ENCODE results near the gene SLC2A11.
"Not testable (repeated sequence)": the region's sequence is repeated elsewhere in the genome, so short reads cannot be mapped to it uniquely, and the experiment has no call there.

SLC2A11 gene

DNA sequence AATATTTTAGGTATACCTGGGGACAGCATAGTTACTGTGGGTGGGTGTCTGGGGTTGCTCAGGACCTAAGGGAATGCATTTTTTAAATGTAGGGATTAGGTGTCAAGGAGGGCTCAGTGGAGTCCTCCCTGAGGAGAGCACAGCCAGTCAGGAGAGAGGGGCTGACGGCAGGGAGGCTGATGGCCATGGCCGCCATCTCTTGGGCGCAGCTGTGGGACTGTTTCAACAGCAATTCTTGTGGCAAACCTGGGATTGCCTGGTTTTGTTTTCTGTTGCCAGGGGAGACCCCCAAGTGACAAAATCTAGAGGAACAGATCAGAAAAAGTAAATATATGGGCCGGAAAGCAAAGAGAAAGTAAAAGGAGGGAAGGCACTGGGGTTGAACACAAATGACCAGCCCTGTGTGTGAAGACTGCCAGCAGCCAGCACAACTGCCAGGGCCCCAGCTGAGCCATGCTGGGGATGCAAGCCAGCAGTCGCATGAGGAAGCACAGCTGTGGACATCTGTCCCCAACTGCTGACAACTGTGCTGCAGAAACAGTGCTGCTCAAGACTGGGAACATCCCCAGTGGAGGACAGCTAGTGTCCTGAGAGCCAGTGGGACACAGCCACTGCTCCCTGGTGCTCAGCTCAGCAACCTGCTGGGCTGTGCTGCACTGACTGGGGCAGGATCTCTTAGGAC, 47.0 kb downstream of the SLC2A11 start:
- TF ChIP-seq CTCF (IDR thresholded peaks at IDR 0.05; ENCODE audit: poor library complexity, severe bottlenecking) = no peak
- no peak for ATAC-seq (ENCODE audit: low read depth)
- H3K36me3 ChIP-seq (ENCODE audit: low read depth) = no peaks in the 10 kb centered on the region
- no peak overlapping the region for H3K4me3 ChIP-seq (ENCODE audit: severe bottlenecking)
- no peaks in the 10 kb centered on the region for H3K27me3 ChIP-seq (ENCODE audit: insufficient read depth, poor library complexity, severe bottlenecking)
- peaks cover 15% of the 10 kb centered on the region for H3K4me1 ChIP-seq (ENCODE audit: insufficient read depth, poor library complexity, severe bottlenecking)
- H3K9me3 ChIP-seq (ENCODE audit: severe bottlenecking) = no peaks in the 10 kb centered on the region
- no peak overlapping the region for H3K27ac ChIP-seq (ENCODE audit: poor library complexity, severe bottlenecking)
- DNase-seq (ENCODE audit: low spot score) = no peak

GRCh38 chr22:23906641-23907040, 49.0 kb downstream of the SLC2A11 start:
- H3K27me3 ChIP-seq (ENCODE audit: insufficient read depth, poor library complexity, severe bottlenecking) = no peaks in the 10 kb centered on the region
- no peak overlapping the region for H3K4me3 ChIP-seq (ENCODE audit: severe bottlenecking)
- H3K9me3 ChIP-seq (ENCODE audit: severe bottlenecking) = no peaks in the 10 kb centered on the region
- H3K4me1 ChIP-seq (ENCODE audit: insufficient read depth, poor library complexity, severe bottlenecking) = peaks cover 15% of the 10 kb centered on the region
- DNase-seq (ENCODE audit: low spot score) (no peak), ATAC-seq (ENCODE audit: low read depth) (no peak)
- H3K27ac ChIP-seq (ENCODE audit: poor library complexity, severe bottlenecking) = no peak overlapping the region
- TF ChIP-seq CTCF (IDR thresholded peaks at IDR 0.05; ENCODE audit: poor library complexity, severe bottlenecking) = no peak
- no peaks in the 10 kb centered on the region for H3K36me3 ChIP-seq (ENCODE audit: low read depth)

- not testable (repeated sequence) for H3K27ac ChIP-seq (ENCODE audit: poor library complexity, severe bottlenecking); DNase-seq (ENCODE audit: low spot score); H3K27me3 ChIP-seq (ENCODE audit: insufficient read depth, poor library complexity, severe bottlenecking); H3K4me3 ChIP-seq (ENCODE audit: severe bottlenecking); H3K36me3 ChIP-seq (ENCODE audit: low read depth); H3K9me3 ChIP-seq (ENCODE audit: severe bottlenecking); ATAC-seq (ENCODE audit: low read depth)
- peaks cover 15% of the 10 kb centered on the region for H3K4me1 ChIP-seq (ENCODE audit: insufficient read depth, poor library complexity, severe bottlenecking)
These were observed 49.7 kb downstream of the SLC2A11 start for GRCh38 chr22:23907423-23907822.

DNA sequence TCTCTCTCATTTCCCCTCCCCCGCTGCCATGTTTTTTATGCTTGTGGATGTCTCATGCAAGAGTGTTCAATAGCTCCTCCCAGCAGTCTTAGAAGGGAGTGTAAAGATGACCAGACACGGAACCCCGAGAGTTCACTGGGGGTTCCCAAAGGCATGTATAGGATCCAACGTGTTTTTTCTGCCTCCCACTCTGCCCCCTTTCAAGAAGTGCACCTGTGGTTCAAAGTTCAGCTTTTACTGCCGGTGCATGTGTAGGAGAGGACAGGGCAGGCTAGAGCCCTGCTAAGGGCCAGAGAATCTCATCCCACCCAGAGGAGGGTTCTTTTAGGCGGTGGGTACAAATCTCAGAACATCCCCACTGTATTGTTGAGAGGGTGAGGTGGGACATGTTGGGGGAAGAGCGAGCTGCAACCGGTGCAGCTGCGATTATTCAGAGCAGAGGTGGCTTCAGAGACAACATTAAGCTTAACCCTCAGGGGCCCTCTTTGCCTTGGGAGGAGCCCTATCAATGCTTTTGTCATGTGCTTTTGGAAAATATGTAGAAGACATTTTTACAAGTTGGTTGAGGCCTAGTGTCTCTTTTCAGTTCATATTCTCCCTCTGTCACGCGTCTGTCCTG, 51.0 kb downstream of the SLC2A11 start:
- no peaks in the 10 kb centered on the region for H3K27me3 ChIP-seq (ENCODE audit: insufficient read depth, poor library complexity, severe bottlenecking)
- no peak overlapping the region for H3K4me3 ChIP-seq (ENCODE audit: severe bottlenecking)
- no peaks in the 10 kb centered on the region for H3K9me3 ChIP-seq (ENCODE audit: severe bottlenecking)
- H3K4me1 ChIP-seq (ENCODE audit: insufficient read depth, poor library complexity, severe bottlenecking) = peaks cover 2% of the 10 kb centered on the region
- ATAC-seq (ENCODE audit: low read depth) = no peak
- TF ChIP-seq CTCF (IDR thresholded peaks at IDR 0.05; ENCODE audit: poor library complexity, severe bottlenecking) = no peak
- no peaks in the 10 kb centered on the region for H3K36me3 ChIP-seq (ENCODE audit: low read depth)
- no peak overlapping the region for H3K27ac ChIP-seq (ENCODE audit: poor library complexity, severe bottlenecking)
- no peak for DNase-seq (ENCODE audit: low spot score)

DNA sequence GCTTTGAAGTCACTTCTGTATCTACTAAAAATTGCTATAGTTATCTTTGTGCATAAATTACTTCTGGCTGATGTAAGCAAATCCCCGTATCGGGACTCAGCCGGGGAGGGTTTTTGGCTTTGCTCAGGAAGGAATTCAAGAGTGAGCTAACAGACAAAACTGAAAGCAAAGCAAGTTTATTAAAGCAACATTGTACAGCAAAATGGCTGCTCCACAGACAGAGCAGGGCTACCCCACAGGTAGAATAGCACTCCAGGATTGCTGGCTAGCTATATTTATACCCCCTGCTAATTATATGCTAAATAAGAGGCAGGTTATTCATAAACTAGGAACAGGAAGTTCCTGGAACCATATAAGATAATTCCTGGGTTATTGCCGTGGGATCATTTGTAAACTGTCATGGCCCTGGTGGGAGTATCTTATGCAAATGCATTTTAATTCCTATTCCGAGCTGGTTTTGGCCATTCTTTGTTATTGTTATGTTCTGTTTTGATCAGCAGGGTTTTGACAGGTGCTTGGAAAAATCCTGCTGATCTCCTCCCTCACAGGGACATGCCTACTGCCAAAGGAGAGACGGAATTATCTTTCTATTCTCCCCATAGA, 51.7 kb downstream of the SLC2A11 start:
- DNase-seq (ENCODE audit: low spot score) = no peak

More for the DNA sequence above, 51.7 kb downstream of the SLC2A11 start:
- ATAC-seq (ENCODE audit: low read depth) = no peak
- TF ChIP-seq CTCF (IDR thresholded peaks at IDR 0.05; ENCODE audit: poor library complexity, severe bottlenecking) = no peak
- H3K4me1 ChIP-seq (ENCODE audit: insufficient read depth, poor library complexity, severe bottlenecking) = no peaks in the 10 kb centered on the region
- H3K9me3 ChIP-seq (ENCODE audit: severe bottlenecking) = no peaks in the 10 kb centered on the region
- H3K27ac ChIP-seq (ENCODE audit: poor library complexity, severe bottlenecking) = no peak overlapping the region
- H3K27me3 ChIP-seq (ENCODE audit: insufficient read depth, poor library complexity, severe bottlenecking) = no peaks in the 10 kb centered on the region
- H3K4me3 ChIP-seq (ENCODE audit: severe bottlenecking) = no peak overlapping the region
- H3K36me3 ChIP-seq (ENCODE audit: low read depth) = no peaks in the 10 kb centered on the region
